Keratinocyte (primary cell): ENCODE measurements around the gene SRL. TPM values are rescaled to one million over a fixed set of nuclear protein-coding genes. Genes with fewer than 3 reads are reported as not detected.

Source experiments
- DNase-seq: peaks from one replicate; pipeline ENCODE4 v3.0.0-alpha.2; 2011; ENCODE audit warnings: low read depth, missing footprints, low spot score
- FAIRE-seq: peaks from 2 replicates; lab custom pipeline; 2011; peaks lifted over from hg19 to GRCh38; lab: Jason Lieb, UNC
- H2AFZ ChIP-seq: 2 replicates; pipeline ENCODE4 v1.6.0; 2012; ENCODE audit warnings: low read length, control low read depth, inconsistent platforms; ENCODE audit not compliant: control insufficient read depth
- H3K27ac ChIP-seq: 2 replicates; pipeline ENCODE4 v1.5.1; 2011; ENCODE audit warnings: low read length; ENCODE audit not compliant: control insufficient read depth, insufficient read depth
- H3K27me3 ChIP-seq: 3 replicates; pipeline ENCODE4 v1.6.0; 2011; ENCODE audit warnings: low read length; ENCODE audit not compliant: control insufficient read depth, insufficient read depth; ENCODE audit errors: extremely low read depth
- H3K36me3 ChIP-seq, 2 experiments: 2 replicates in 1 of 2; 3 replicates in 1 of 2; pipeline ENCODE4 v1.5.1; 2011; ENCODE audit warnings: low read length in 2 of 2, mild to moderate bottlenecking in 1 of 2; ENCODE audit not compliant: control insufficient read depth in 2 of 2, insufficient read depth in 2 of 2; ENCODE audit errors: extremely low read depth in 1 of 2
- H3K4me1 ChIP-seq: 3 replicates; pipeline ENCODE4 v1.5.1; 2011; ENCODE audit warnings: low read length; ENCODE audit not compliant: control insufficient read depth, insufficient read depth; ENCODE audit errors: extremely low read depth
- H3K4me2 ChIP-seq: 3 replicates; pipeline ENCODE4 v1.6.0; 2011; ENCODE audit warnings: low read depth, low read length; ENCODE audit not compliant: control insufficient read depth, insufficient read depth; ENCODE audit errors: extremely low read depth
- H3K4me3 ChIP-seq, 3 experiments: fragments of 200-600 bp in 1 of 3; sonication (generic) in 1 of 3; 2 replicates in 2 of 3; 3 replicates in 1 of 3; pipeline ENCODE4 v1.5.1; 2011 to 2016; ENCODE audit warnings: low read length in 3 of 3, mild to moderate bottlenecking in 3 of 3, control low read depth in 2 of 3, inconsistent platforms in 1 of 3, low read depth in 1 of 3, mixed read lengths in 1 of 3, mixed run types in 1 of 3, moderate library complexity in 1 of 3; ENCODE audit not compliant: control insufficient read depth in 2 of 3, insufficient read depth in 2 of 3; ENCODE audit errors: extremely low read depth in 1 of 3
- H3K79me2 ChIP-seq: 2 replicates; pipeline ENCODE4 v1.6.0; 2012; ENCODE audit warnings: low read length; ENCODE audit not compliant: control insufficient read depth, insufficient read depth
- H3K9ac ChIP-seq: 3 replicates; pipeline ENCODE4 v1.6.0; 2011; ENCODE audit warnings: low read length; ENCODE audit not compliant: control insufficient read depth, insufficient read depth; ENCODE audit errors: extremely low read depth
- H3K9me1 ChIP-seq: 3 replicates; pipeline ENCODE4 v1.6.0; 2011; ENCODE audit warnings: low read length; ENCODE audit not compliant: control insufficient read depth, insufficient read depth; ENCODE audit errors: extremely low read depth
- H3K9me3 ChIP-seq: 2 replicates; pipeline ENCODE4 v1.5.1; 2012; ENCODE audit warnings: low read depth, low read length; ENCODE audit not compliant: control insufficient read depth
- H4K20me1 ChIP-seq: 3 replicates; pipeline ENCODE4 v1.6.0; 2011; ENCODE audit warnings: low read length; ENCODE audit not compliant: control insufficient read depth, insufficient read depth; ENCODE audit errors: extremely low read depth
- CTCF ChIP-seq, 3 experiments: IDR thresholded peaks in 1 of 3; conservative IDR thresholded peaks in 1 of 3; optimal IDR thresholded peaks in 1 of 3; 2 replicates in 2 of 3; 3 replicates in 1 of 3; pipeline versions ENCODE3 to v1.5.1; 2011; ENCODE audit warnings: low read length in 3 of 3, mild to moderate bottlenecking in 3 of 3, moderate library complexity in 2 of 3, control low read depth in 1 of 3, inconsistent platforms in 1 of 3; ENCODE audit not compliant: insufficient read depth in 2 of 3; ENCODE audit errors: extremely low read depth in 1 of 3
- EZH2 ChIP-seq: IDR thresholded peaks from one replicate; pipeline ENCODE4 v1.6.1; 2012; ENCODE audit warnings: inconsistent platforms, mild to moderate bottlenecking, low read length, moderate library complexity
- dilution Hi-C: fragments of 300-500 bp; cut with MboI; formaldehyde crosslinking; loops from one replicate; pipeline ENCODE4 v1.7.0; 2020; ENCODE audit warnings: low sequenced_read_pairs; ENCODE audit not compliant: extremely low pct_ligation_motif_present
- polyA plus RNA-seq, 5 experiments: library from polyadenylated mRNA; depleted of rRNA in 3 of 5; stranded (reverse) in 3 of 5; stranded (forward) in 1 of 5; unstranded in 1 of 5; fragments of >200 nt; gene quantifications; 1 replicate in 1 of 5; 2 replicates in 3 of 5; 3 replicates in 1 of 5; pipeline versions ENCODE4 v1.2.1 to v1.2.3, GENCODE V29; 2011 to 2012; ENCODE audit warnings: missing spikeins in 2 of 5, low read depth in 1 of 5, low replicate concordance in 1 of 5

The SRL gene
- polyA plus RNA-seq, 1 donor (not counting 4 experiments of a cell fraction or from before 2014, with no cell fraction given) = not detected

- DNase-seq = no peak
- peak; percentile 17 for FAIRE-seq
- no peak overlapping the region for H3K4me3 ChIP-seq
- no peaks in the 10 kb centered on the region for H3K79me2 ChIP-seq
- no peak overlapping the region for H2AFZ ChIP-seq
- no peak overlapping the region for H3K4me2 ChIP-seq
- peak in 1 of 3 experiments; percentile 40 for TF ChIP-seq CTCF (optimal IDR thresholded peaks at IDR 0.05 in 1 of 3, IDR thresholded peaks at IDR 0.05 in 1 of 3, conservative IDR thresholded peaks at IDR 0.05 in 1 of 3; ENCODE audit: extremely low read depth in 1 of 3, insufficient read depth in 2 of 3, low read length in 3 of 3)
- no peak for TF ChIP-seq EZH2
- no peak overlapping the region for H3K27ac ChIP-seq
- H4K20me1 ChIP-seq = no peaks in the 10 kb centered on the region
- dilution Hi-C loops = no loop called here
- H3K9ac ChIP-seq = no peak overlapping the region
- H3K36me3 ChIP-seq = no peaks in the 10 kb centered on the region
- no peaks in the 10 kb centered on the region for H3K9me3 ChIP-seq
- H3K4me1 ChIP-seq = no peaks in the 10 kb centered on the region
- H3K9me1 ChIP-seq = no peaks in the 10 kb centered on the region
- peaks cover 29% of the 10 kb centered on the region for H3K27me3 ChIP-seq
Observed at GRCh38 chr16:4232541-4233386, 9.1 kb downstream of the SRL start.

GRCh38 chr16:4231886-4232285, 10.0 kb downstream of the SRL start:
- Histone ChIP-seq H2AFZ (no peak overlapping the region), H3K4me1 (no peaks in the 10 kb centered on the region), H3K9me3 (peaks cover 2% of the 10 kb centered on the region), H3K27ac (no peak overlapping the region), H3K9ac (no peak overlapping the region), H3K4me3 (no peak overlapping the region), H3K9me1 (no peaks in the 10 kb centered on the region), H3K36me3 (no peaks in the 10 kb centered on the region), H3K79me2 (no peaks in the 10 kb centered on the region), H4K20me1 (no peaks in the 10 kb centered on the region), H3K27me3 (peaks cover 26% of the 10 kb centered on the region), H3K4me2 (no peak overlapping the region)
- dilution Hi-C loops = no loop called here
- TF ChIP-seq EZH2 (no peak), CTCF (optimal IDR thresholded peaks at IDR 0.05 in 1 of 3, IDR thresholded peaks at IDR 0.05 in 1 of 3, conservative IDR thresholded peaks at IDR 0.05 in 1 of 3; ENCODE audit: extremely low read depth in 1 of 3, insufficient read depth in 2 of 3, low read length in 3 of 3) (no peak)
- no peak for FAIRE-seq
- no peak for DNase-seq
